Neural cell (in vitro differentiated cells): ENCODE measurements around the gene RNF113B.

ENCODE experiments used
- EP300 ChIP-seq: fragments of 450-650 bp; conservative IDR thresholded peaks from 2 replicates; pipeline ENCODE4 v1.6.1; 2014; ENCODE audit warnings: antibody characterized with exemption, mild to moderate bottlenecking, moderate library complexity; ENCODE audit not compliant: poor library complexity, severe bottlenecking
- EZH2 ChIP-seq: fragments of 200-600, 300-800 bp; shearing (Covaris generic), sonication (generic); IDR thresholded peaks from 2 replicates; pipeline ENCODE4 v1.6.1; 2014; ENCODE audit warnings: antibody characterized with exemption, low read length, borderline replicate concordance, mild to moderate bottlenecking; ENCODE audit not compliant: insufficient read depth, poor library complexity, severe bottlenecking
- MXI1 ChIP-seq: fragments of 450-650 bp; conservative IDR thresholded peaks from 2 replicates; pipeline ENCODE4 v1.6.1; 2014; ENCODE audit warnings: antibody characterized with exemption, mild to moderate bottlenecking; ENCODE audit not compliant: poor library complexity, severe bottlenecking
- POLR2AphosphoS5 ChIP-seq: IDR thresholded peaks from 2 replicates; pipeline ENCODE4 v1.6.1; 2012
- RAD21 ChIP-seq: fragments of 450-650 bp; conservative IDR thresholded peaks from 2 replicates; pipeline ENCODE4 v1.6.1; 2014; ENCODE audit warnings: antibody characterized with exemption, mild to moderate bottlenecking, moderate library complexity
- TAF1 ChIP-seq: IDR thresholded peaks from 2 replicates; pipeline ENCODE4 v1.6.1; 2012; ENCODE audit warnings: low read depth
- TF ChIP-seq, protein P1 (sequence below): fragments of 450-650 bp; IDR thresholded peaks from 2 replicates; pipeline ENCODE4 v1.5.1; 2014; ENCODE audit warnings: antibody characterized with exemption, mild to moderate bottlenecking, moderate library complexity; ENCODE audit not compliant: poor library complexity, severe bottlenecking
- TF ChIP-seq, protein P2 (sequence below): IDR thresholded peaks from 2 replicates; pipeline ENCODE4 v1.6.1; 2012; ENCODE audit warnings: borderline replicate concordance

GRCh38 chr13:98150832-98151479 lies 26.1 kb downstream of the RNF113B start:
- TF ChIP-seq POLR2AphosphoS5 (no peak), EP300 (no peak), RAD21 (no peak), EZH2 (no peak), MXI1 (no peak), TAF1 (no peak)
- TF ChIP-seq, protein P1, sequence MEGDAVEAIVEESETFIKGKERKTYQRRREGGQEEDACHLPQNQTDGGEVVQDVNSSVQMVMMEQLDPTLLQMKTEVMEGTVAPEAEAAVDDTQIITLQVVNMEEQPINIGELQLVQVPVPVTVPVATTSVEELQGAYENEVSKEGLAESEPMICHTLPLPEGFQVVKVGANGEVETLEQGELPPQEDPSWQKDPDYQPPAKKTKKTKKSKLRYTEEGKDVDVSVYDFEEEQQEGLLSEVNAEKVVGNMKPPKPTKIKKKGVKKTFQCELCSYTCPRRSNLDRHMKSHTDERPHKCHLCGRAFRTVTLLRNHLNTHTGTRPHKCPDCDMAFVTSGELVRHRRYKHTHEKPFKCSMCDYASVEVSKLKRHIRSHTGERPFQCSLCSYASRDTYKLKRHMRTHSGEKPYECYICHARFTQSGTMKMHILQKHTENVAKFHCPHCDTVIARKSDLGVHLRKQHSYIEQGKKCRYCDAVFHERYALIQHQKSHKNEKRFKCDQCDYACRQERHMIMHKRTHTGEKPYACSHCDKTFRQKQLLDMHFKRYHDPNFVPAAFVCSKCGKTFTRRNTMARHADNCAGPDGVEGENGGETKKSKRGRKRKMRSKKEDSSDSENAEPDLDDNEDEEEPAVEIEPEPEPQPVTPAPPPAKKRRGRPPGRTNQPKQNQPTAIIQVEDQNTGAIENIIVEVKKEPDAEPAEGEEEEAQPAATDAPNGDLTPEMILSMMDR: no peak
- TF ChIP-seq, protein P2, sequence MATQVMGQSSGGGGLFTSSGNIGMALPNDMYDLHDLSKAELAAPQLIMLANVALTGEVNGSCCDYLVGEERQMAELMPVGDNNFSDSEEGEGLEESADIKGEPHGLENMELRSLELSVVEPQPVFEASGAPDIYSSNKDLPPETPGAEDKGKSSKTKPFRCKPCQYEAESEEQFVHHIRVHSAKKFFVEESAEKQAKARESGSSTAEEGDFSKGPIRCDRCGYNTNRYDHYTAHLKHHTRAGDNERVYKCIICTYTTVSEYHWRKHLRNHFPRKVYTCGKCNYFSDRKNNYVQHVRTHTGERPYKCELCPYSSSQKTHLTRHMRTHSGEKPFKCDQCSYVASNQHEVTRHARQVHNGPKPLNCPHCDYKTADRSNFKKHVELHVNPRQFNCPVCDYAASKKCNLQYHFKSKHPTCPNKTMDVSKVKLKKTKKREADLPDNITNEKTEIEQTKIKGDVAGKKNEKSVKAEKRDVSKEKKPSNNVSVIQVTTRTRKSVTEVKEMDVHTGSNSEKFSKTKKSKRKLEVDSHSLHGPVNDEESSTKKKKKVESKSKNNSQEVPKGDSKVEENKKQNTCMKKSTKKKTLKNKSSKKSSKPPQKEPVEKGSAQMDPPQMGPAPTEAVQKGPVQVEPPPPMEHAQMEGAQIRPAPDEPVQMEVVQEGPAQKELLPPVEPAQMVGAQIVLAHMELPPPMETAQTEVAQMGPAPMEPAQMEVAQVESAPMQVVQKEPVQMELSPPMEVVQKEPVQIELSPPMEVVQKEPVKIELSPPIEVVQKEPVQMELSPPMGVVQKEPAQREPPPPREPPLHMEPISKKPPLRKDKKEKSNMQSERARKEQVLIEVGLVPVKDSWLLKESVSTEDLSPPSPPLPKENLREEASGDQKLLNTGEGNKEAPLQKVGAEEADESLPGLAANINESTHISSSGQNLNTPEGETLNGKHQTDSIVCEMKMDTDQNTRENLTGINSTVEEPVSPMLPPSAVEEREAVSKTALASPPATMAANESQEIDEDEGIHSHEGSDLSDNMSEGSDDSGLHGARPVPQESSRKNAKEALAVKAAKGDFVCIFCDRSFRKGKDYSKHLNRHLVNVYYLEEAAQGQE: no peak
